Measurements from ENCODE around the gene ITFG1. TPM values are rescaled to one million over a fixed set of nuclear protein-coding genes. Genes with fewer than 3 reads are reported as not detected.

Gene ITFG1
- total and polyA plus RNA-seq, 2 of the 8 experiments (the other 6 are each of a cell fraction or from before 2014, with no cell fraction given) = 13.8 to 22.2 TPM

DNA sequence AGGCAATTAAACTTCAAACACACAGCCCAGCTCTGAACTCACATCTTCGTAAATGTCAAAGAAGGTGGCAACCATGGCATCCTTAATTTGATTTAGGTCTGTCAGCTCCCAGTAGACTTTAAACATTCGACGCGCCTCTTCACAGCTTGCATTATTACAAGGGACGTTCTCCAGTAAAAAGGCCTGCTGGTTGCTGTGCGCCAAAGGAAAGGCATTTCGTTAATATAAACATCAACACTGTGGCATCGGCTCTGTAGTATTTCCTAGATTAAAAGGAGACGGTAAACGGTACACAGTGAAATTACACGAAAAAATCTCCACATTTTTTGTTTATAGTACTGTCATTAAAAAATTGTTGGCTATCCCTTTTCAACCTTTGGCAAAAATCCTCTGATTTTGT lies 200.4 kb downstream of the ITFG1 start (continued):
- TF ChIP-seq EGR1 (IDR thresholded peaks at IDR 0.05; ENCODE audit: borderline replicate concordance, low read depth, low read length) (no peak), ZNF274 (IDR thresholded peaks at IDR 0.05; ENCODE audit: borderline replicate concordance, extremely low read depth, low read length) (no peak), CBX5 (IDR thresholded peaks at IDR 0.05; ENCODE audit: low read depth, low read length) (no peak)
- TF ChIP-seq, protein P1, sequence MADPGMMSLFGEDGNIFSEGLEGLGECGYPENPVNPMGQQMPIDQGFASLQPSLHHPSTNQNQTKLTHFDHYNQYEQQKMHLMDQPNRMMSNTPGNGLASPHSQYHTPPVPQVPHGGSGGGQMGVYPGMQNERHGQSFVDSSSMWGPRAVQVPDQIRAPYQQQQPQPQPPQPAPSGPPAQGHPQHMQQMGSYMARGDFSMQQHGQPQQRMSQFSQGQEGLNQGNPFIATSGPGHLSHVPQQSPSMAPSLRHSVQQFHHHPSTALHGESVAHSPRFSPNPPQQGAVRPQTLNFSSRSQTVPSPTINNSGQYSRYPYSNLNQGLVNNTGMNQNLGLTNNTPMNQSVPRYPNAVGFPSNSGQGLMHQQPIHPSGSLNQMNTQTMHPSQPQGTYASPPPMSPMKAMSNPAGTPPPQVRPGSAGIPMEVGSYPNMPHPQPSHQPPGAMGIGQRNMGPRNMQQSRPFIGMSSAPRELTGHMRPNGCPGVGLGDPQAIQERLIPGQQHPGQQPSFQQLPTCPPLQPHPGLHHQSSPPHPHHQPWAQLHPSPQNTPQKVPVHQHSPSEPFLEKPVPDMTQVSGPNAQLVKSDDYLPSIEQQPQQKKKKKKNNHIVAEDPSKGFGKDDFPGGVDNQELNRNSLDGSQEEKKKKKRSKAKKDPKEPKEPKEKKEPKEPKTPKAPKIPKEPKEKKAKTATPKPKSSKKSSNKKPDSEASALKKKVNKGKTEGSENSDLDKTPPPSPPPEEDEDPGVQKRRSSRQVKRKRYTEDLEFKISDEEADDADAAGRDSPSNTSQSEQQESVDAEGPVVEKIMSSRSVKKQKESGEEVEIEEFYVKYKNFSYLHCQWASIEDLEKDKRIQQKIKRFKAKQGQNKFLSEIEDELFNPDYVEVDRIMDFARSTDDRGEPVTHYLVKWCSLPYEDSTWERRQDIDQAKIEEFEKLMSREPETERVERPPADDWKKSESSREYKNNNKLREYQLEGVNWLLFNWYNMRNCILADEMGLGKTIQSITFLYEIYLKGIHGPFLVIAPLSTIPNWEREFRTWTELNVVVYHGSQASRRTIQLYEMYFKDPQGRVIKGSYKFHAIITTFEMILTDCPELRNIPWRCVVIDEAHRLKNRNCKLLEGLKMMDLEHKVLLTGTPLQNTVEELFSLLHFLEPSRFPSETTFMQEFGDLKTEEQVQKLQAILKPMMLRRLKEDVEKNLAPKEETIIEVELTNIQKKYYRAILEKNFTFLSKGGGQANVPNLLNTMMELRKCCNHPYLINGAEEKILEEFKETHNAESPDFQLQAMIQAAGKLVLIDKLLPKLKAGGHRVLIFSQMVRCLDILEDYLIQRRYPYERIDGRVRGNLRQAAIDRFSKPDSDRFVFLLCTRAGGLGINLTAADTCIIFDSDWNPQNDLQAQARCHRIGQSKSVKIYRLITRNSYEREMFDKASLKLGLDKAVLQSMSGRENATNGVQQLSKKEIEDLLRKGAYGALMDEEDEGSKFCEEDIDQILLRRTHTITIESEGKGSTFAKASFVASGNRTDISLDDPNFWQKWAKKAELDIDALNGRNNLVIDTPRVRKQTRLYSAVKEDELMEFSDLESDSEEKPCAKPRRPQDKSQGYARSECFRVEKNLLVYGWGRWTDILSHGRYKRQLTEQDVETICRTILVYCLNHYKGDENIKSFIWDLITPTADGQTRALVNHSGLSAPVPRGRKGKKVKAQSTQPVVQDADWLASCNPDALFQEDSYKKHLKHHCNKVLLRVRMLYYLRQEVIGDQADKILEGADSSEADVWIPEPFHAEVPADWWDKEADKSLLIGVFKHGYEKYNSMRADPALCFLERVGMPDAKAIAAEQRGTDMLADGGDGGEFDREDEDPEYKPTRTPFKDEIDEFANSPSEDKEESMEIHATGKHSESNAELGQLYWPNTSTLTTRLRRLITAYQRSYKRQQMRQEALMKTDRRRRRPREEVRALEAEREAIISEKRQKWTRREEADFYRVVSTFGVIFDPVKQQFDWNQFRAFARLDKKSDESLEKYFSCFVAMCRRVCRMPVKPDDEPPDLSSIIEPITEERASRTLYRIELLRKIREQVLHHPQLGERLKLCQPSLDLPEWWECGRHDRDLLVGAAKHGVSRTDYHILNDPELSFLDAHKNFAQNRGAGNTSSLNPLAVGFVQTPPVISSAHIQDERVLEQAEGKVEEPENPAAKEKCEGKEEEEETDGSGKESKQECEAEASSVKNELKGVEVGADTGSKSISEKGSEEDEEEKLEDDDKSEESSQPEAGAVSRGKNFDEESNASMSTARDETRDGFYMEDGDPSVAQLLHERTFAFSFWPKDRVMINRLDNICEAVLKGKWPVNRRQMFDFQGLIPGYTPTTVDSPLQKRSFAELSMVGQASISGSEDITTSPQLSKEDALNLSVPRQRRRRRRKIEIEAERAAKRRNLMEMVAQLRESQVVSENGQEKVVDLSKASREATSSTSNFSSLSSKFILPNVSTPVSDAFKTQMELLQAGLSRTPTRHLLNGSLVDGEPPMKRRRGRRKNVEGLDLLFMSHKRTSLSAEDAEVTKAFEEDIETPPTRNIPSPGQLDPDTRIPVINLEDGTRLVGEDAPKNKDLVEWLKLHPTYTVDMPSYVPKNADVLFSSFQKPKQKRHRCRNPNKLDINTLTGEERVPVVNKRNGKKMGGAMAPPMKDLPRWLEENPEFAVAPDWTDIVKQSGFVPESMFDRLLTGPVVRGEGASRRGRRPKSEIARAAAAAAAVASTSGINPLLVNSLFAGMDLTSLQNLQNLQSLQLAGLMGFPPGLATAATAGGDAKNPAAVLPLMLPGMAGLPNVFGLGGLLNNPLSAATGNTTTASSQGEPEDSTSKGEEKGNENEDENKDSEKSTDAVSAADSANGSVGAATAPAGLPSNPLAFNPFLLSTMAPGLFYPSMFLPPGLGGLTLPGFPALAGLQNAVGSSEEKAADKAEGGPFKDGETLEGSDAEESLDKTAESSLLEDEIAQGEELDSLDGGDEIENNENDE (IDR thresholded peaks at IDR 0.05; ENCODE audit: insufficient replicate concordance, low read length) = no peak

Data from H1 (cell line).